GM20431 (cell line): Measurements from ENCODE around the gene TIFAB.

Source experiments
- in situ Hi-C: fragments of 300-500 bp; cut with MseI, MboI; formaldehyde crosslinking; loops from one replicate; pipeline ENCODE4 v1.15.0; 2020; ENCODE audit warnings: low sequenced_read_pairs; ENCODE audit not compliant: unreplicated experiment

Gene TIFAB

DNA sequence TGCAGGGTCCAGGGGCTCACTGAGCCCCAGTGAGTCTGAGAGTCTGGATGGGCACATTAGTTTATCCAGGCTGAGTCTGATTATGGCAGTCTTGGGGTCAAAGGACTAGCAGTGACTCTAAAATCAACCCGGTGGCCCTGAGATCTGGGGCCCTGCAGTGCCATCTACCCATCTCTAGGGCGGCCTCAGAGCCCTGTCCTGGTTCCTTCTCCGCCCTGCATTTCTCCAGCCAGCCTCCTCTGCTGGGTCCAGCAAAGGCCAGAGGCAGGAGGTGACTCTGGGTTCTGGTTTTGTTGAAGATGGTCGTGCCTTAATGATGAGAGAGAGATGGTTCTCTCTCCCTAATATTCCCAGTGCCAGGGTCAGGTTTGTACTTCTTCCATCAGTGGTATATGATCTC is 20.0 kb downstream of the TIFAB start:
- in situ Hi-C loops = no loop called here

DNA sequence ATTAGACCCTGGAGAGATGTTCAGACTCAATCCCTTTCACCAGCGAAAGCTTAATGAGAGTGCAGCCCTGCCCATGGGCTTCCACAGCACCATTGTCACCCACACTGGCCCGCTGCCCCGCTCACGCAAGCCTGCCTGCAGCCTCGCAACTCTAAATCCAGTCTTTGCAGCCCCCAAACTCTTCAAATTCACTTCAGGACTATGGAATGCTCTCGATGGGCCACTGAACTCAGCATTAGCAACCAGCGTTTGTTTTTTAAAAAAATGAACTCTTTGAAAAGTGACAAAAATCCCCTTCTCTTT is 22.1 kb downstream of the TIFAB start:
- in situ Hi-C loops = no loop called here

DNA sequence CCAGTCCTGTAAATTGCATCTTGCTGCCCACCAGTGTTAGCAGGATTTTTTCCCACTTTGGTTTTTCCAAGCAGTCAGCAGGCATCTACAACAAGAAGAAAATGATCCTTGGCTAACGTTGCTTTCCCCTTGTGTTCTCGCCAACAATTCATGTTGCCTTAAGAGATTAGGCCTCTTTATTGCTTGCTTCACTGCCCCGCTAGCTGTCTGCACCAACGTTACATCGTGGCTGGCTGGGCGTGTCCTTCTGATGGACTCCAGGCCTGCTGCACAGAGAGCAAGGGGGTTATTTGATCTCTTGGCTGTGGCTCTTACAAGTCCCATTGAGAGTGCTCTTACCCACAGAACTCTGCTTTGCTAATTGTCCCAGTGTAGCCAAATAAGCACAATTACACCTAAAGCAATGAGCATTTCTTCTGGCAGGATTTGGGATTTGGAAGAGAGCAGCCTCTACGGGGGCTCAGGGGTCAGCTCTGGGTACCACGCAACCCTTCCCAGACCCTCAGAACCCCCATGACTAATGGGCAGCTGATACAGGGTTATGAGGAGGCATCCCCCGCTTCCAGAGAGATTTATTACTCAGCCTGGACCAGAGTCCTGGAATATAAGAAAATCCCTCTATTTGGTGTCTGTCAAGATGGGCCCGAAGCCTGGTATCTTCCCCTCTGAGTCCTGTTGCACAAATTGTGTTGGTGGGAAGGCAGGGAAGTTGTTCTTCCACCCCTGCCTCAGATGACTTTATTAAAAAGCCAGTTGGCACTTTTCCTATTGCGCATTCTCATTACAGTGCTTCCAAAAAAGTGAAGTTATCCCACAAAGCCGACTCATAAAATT is 22.6 kb downstream of the TIFAB start:
- in situ Hi-C loops = no loop called here

DNA sequence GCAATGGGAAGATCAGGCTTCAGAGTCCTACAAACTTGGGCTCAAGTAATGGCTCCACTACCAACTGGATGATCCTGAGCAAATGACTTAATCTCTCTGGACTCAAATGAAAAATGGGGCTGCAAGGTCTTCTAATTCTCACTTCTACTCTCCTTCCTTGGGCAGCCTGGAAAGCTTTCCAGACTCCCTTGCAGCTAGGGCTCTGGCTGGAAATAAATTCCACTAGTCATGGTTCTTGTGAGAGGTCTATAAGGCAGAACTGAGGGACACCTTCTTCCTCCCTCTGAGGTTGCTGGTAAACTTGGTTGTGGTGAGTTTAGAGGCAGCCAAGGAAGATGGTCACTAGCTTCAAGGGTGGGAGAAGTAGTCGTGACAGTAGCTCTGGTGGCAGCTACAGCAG is 23.6 kb downstream of the TIFAB start:
- in situ Hi-C loops = no loop called here

DNA sequence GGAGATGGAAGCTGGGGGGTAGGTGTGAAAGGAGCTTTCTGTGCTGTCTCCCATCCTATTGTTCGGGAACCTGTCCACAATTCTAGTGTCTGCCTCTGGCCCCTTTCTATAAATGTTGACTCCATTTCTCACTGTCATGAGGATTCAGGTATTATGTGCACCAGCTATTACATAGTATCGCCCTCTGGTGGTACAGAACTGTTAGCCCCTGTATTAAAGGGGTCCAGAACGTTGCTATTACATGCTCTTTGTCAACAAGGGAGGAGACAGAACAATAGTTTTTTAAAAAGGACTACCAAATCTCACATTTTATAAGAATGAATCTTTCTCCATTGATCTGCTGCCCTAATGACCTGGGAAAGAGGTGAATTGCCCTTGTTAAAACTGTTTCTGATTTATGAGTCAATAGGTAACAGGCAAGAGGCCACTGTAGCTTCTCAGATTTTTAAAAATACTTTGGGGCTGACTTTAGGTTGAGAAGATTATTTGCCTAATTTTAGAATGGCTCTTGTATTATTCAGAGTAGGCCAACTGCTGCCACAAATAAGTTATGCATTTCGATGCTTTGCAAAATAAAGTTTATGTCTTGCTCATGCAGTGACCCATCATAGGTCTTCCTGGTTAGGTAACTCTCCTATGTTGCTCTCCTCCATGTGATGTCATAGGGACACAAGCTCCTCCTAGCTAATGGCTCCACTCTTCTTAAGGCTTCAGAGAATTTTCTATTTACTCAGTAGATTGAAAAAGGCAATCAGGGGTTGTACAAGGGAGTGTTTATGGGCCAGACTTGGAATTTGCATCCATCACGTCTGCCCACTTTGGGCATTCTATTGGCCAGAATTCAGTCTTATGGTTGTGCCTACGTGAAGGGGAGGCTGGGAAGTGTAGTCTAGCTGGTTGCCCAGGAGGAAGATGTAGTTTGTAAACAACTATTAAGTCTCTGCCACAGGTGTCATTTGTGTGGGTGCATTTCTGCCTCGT is 25.8 kb downstream of the TIFAB start:
- in situ Hi-C loops = no loop called here

DNA sequence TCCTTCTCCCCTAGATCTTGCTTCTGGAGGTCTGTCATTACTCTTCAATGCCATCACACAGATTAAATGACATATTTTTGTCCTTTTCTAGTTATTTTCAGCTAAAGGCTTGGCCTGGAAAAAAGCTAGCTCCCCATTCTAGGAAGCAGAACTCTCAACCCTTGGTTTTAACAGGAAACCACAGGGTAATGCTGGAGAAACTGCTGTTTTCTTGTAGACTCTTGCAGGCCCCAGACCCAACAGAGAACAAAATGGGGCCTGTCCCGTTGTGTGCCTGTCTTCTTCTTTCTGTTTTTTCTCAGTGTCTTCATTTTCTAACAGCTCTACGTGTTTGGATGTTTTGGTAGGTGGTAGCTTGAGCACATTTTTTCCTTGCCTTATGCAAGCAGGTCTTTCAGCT is 26.5 kb downstream of the TIFAB start:
- in situ Hi-C loops = no loop called here

DNA sequence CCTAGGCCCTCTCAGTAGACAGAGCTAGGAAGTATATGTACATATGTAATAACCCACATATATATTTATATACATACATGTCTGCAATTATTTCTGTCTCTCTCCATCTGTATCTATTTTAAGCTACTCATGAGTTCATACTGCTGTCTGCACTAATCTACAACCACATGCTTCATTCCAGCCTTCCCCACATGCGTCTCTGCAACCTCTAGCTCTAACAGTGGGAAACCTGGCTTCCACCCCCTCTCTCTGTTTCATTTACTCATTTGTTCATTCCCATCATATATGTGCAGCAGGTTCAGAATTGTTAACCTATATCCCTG is 28.3 kb downstream of the TIFAB start:
- in situ Hi-C loops = no loop called here

DNA sequence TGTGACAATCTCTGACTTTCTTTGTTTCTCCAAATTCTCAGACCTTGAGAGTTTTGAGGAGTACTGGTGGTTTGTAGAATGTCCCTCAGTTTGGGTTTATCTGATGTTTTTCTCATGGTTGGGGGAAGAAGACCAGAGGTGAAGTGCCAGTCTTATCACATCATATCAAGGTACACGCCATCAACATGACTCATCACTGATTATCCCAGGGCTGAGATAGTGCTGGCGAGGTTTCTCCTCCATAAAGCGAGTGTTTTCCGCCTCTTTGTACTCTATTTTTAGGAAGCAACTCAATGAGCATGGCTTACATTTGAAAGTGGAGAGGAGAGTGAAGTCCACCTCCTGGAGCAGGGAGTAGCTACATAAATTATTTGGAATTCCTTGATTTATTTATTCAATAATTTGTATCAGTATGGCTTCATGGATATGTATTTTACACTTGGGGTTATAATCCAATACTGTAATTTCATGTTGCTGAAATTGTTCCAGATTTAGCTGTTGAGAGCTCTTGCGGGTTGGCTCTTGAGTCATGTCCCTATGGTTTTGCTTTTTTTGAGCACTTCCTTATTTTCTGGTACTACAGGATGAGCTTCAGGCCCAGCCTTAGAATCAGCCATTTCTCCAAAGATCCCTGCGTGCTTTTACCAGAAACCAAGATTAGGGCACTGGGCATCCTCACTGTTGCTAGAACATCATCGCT is 28.9 kb downstream of the TIFAB start:
- in situ Hi-C loops = no loop called here

DNA sequence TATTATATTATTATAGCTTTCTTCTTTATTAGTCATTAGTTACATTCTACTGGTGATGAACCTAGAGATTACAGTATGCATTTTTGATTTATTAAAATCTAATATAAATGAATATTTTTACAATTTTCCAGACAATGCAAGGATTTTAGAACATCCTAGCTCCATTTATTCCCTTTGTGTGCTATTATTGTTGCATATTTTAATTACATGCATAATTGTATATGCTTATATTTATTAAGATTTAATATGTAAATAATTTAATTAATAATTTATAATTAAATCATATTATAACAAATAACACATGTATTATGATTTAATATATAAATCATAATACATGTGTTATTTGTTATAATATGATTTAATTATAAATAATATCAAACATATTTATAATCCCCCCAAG is 29.7 kb downstream of the TIFAB start:
- in situ Hi-C loops = no loop called here

DNA sequence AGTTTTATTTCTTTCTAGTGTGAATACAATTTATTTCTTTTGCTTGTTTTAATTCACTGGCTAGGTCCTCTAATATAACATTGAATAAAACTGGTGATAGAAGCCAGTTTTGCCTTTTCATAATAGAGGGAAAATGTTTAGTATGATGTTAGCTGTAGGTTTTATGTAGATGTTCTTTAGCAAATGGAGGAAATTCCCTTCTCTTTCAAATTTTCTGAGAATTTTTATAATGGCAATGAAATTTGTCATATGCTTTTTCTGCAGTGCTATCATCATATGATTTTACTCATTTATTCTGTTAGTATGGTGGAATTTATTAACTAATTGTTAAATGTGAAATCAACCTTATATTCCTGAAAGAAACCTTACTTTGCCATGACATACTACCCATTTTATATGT is 35.1 kb downstream of the TIFAB start:
- in situ Hi-C loops = no loop called here

DNA sequence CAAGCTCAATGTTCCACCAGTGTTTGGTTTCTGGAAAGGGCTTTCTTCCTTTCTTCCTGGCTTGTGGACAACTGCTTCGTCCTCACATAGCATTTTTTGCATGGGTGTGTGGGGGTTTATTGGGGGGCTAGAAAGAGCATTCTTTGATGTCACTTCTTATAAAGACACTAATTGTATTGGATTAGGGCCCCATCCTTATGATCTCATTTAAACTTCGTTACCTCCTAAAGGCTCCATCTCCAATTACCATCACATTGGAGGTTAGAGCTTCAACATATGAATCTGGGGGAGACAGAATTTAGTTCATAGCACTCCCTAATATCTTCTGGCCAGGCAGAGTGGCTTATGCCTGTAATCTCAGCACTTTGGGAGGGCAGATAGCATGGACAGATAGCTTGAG is 47.1 kb downstream of the TIFAB start:
- in situ Hi-C loops = no loop called here

DNA sequence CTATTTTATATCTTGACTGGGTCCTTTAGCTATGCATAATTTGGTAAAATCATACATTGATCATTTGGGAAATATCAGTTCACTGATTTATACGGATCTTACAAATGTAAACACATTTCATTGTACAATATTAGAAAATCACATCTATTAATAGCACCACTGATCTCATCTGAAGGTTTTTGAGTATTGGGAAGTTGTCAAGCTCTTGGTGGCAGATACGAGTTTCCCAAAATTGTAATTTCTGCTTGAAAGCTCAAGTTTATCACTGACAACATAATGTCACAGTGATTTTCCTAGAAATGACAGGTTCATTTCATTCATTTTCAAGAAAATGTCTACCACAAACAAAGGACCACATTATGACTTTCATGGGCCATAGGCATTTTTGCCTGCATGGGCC is 50.1 kb downstream of the TIFAB start:
- in situ Hi-C loops = no loop called here

DNA sequence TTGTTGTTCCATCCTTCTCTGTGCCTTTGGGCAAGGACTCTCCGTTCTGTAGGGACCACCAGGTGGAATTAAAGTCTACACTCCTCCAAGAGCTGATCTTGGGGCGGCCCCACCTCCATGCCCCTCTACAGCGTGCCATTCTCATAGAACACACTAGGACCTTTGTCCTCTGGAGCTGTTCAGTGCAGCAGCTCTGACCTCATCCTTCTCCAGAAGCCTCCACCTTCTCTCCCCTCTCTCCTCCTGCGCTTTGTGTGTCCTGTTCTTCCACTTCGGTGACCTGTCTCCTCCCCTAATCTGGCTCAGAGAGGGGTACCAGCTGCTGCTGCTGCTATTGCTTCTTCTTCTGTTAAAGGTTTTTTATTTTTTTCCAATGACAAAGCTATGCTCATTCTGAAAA is 51.3 kb downstream of the TIFAB start:
- in situ Hi-C loops = no loop called here

DNA sequence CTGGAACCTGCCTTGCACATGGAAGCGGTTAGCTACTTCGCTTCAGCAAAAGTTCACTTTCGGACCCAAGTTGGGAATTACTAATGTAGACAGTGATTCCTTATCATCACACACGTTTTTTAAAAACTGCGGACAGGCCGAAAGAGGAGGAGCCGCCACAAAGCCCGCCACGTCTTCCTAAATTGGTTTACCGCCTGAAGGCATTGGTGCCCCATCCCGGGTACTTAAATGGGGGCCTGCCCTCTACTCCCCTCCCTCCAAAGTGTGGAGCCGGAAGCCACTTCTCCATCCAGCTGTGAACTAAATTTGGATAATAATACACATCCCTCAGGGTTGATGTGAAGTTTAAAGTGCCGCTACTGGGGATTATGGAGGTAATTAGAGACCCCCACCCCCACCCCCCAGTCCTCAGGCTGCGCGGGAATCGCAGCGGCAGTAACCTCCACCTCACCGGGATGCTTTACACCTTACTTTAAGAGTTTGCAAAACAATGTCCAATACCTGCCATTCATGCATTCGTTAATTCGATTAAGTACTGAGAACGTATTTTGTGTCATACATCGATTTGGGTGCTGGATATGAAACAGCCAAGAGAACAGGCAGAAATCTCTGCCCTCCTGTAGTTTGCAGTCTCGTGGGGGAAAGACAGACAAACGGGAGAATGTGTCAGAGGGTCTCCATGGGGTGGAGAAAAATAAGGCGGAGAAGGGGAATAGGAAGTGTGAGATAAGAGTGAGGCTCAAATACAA is 52.2 kb downstream of the TIFAB start:
- in situ Hi-C loops = no loop called here

DNA sequence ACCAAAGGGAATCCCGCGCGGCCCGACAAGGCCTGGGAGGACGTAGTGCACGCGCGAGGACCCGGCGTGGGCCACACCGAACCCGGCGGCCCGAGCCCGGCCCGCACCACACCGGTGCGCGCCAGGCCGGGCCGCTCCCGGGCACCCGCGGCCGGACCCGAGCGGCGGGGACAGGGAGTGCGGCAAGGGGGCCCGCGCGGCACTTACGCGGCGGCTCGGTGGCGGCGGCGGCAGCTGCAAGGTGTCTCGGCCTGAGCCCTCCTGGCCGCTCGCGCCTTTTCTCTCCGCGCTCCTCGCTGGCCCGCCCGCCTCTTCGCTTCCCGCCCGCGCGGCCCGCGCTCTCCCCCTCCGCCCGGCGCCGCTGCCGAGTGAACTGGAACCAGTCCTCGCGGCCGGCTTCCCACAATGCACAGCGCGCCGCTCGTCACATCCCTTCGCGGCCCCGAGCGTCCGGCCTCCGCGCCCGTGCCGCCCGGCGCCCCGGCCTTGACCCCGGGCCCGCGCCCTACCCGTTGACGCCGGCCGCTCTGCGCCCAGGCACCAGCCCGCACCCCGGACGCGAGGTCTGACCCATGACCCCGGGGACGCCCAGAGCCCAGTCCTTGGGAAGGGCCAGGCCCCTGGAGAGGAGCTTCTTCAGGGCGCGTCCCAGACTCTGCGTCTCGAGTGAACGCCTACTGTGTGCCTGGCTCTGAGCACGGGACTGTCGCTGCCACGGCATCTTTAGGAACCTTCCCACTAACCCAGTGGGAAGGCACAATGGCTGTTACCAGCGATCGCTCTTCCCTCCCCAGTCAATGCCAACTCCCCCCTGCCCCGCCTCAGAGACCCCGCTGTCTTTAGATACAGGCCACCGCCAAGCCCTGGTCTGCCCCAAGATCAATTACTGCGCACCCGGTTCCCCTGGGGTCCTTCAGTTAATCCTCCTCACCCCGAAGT is 53.0 kb downstream of the TIFAB start, which contains the start of gene MACROH2A1:
Gene MACROH2A1 (minus strand): TSS at position 377 of the 939 bp plus-strand sequence. CDS start 10,138 bp downstream, outside the sequence.
- in situ Hi-C loops = no loop called here

DNA sequence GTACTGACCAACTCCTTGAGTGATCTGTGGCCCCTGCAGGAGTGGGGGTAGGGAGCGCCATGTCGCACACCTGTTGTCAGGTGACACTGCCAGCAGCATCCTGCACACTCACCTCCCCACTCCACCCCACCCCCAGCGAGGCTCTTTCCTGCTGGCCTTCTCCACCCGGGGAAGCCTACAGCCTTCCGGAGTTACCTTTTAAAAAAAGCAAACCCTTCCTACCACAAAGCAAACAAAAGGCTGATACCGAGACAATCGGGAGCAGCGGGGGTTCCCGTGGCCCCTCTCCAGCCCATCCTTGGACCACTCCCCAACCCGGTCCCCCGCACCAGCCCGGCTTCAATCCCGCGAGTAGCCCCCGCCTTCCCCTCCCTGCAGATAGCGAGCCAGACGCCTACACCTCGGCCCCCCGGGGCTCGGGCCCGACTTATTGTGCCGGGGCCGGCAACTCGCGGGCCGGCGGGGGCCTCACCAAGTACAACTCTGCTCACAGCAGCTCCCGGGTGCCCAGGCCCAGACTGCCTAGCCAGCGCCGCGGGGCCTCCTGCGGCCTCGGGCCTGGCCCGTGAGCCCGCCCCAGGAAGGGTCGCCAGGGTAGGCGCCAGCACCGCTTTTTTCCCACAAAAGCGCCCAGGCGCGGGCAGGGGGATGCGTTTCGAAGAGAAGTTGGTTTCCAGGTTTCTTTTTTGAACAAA is 53.8 kb downstream of the TIFAB start:
- in situ Hi-C loops = no loop called here
